ENCODE results near the gene INO80B.
"Not testable (repeated sequence)": the region's sequence is repeated elsewhere in the genome, so short reads cannot be mapped to it uniquely, and the experiment has no call there.

Gene INO80B

GRCh38 chr2:74426181-74426758 is 28.6 kb upstream of the INO80B start:
- no peak for FAIRE-seq

GRCh38 chr2:74427551-74427950 is 27.3 kb upstream of the INO80B start:
- FAIRE-seq = no peak

- no peak for FAIRE-seq
Observed at GRCh38 chr2:74428675-74429074, 26.2 kb upstream of the INO80B start.

- FAIRE-seq = no peak
Observed at GRCh38 chr2:74429487-74430451, 25.1 kb upstream of the INO80B start.

GRCh38 chr2:74430502-74430901 is 24.4 kb upstream of the INO80B start:
- no peak for FAIRE-seq

GRCh38 chr2:74436111-74436805 is 18.6 kb upstream of the INO80B start:
- FAIRE-seq = no peak

GRCh38 chr2:74436848-74437695 is 17.8 kb upstream of the INO80B start:
- FAIRE-seq = no peak

GRCh38 chr2:74438248-74438647 is 16.6 kb upstream of the INO80B start:
- FAIRE-seq = no peak

- FAIRE-seq = no peak
Observed at GRCh38 chr2:74439373-74439772, 15.5 kb upstream of the INO80B start.

- no peak for FAIRE-seq
Observed at GRCh38 chr2:74439803-74440377, 15.0 kb upstream of the INO80B start.

GRCh38 chr2:74440378-74441169 is 14.3 kb upstream of the INO80B start:
- peak; percentile 46 for FAIRE-seq

- FAIRE-seq = no peak
Observed at GRCh38 chr2:74441170-74441689, 13.7 kb upstream of the INO80B start.

- FAIRE-seq = no peak
Observed at GRCh38 chr2:74441690-74442482, 13.0 kb upstream of the INO80B start, which contains the start of gene RTKN. TSS of gene RTKN (minus strand) at chr2:74441937. CDS start at chr2:74441816, 121 bp downstream.

GRCh38 chr2:74442483-74443297 is 12.2 kb upstream of the INO80B start:
- not testable (repeated sequence) for FAIRE-seq

- FAIRE-seq = no peak
Observed at GRCh38 chr2:74444498-74445318, 10.2 kb upstream of the INO80B start.

GRCh38 chr2:74447230-74447999 is 7.5 kb upstream of the INO80B start:
- FAIRE-seq = no peak

GRCh38 chr2:74448771-74449170 is 6.1 kb upstream of the INO80B start:
- no peak for FAIRE-seq
